DND-41 (cell line): ENCODE measurements around the gene CDYL.

ENCODE experiments used
- ATAC-seq: fragments of 200-7000 bp; cut with Tn5 transposase; 3 replicates; pipeline ENCODE4 v1.9.1; 2021; ENCODE audit warnings: low read depth; ENCODE audit not compliant: insufficient read depth
- DNase-seq: peaks from one replicate; pipeline ENCODE4 v3.0.0-alpha.2; 2020
- H2AFZ ChIP-seq: 2 replicates; pipeline ENCODE4 v1.6.0; 2012; ENCODE audit warnings: low read depth, low read length
- H3K27ac ChIP-seq: 2 replicates; pipeline ENCODE4 v1.5.1; 2012; ENCODE audit warnings: low read length, inconsistent platforms
- H3K27me3 ChIP-seq: fragments of 200-600 bp; sonication (generic); 2 replicates; pipeline ENCODE4 v1.6.0; 2012; ENCODE audit warnings: low read length, mild to moderate bottlenecking, inconsistent platforms; ENCODE audit not compliant: insufficient read depth, poor library complexity
- H3K36me3 ChIP-seq: 2 replicates; pipeline ENCODE4 v1.5.1; 2012; ENCODE audit warnings: low read length, inconsistent platforms; ENCODE audit not compliant: insufficient read depth
- H3K4me1 ChIP-seq: 2 replicates; pipeline ENCODE4 v1.5.1; 2012; ENCODE audit warnings: mild to moderate bottlenecking, low read length; ENCODE audit not compliant: insufficient read depth
- H3K4me2 ChIP-seq: 2 replicates; pipeline ENCODE4 v1.6.0; 2012; ENCODE audit warnings: mild to moderate bottlenecking, moderate library complexity, low read length, inconsistent platforms; ENCODE audit not compliant: insufficient read depth
- H3K4me3 ChIP-seq, 2 experiments: fragments of 200-600 bp in 1 of 2; shearing (Covaris generic) in 1 of 2; 2 replicates each; pipeline ENCODE4 v1.5.1; 2012 to 2016; ENCODE audit warnings: inconsistent platforms in 2 of 2, low read length in 2 of 2, mild to moderate bottlenecking in 2 of 2, low read depth in 1 of 2, moderate library complexity in 1 of 2
- H3K79me2 ChIP-seq: 2 replicates; pipeline ENCODE4 v1.6.0; 2012; ENCODE audit warnings: low read length, inconsistent platforms; ENCODE audit not compliant: insufficient read depth
- H3K9ac ChIP-seq: 2 replicates; pipeline ENCODE4 v1.6.0; 2012; ENCODE audit warnings: low read depth, mild to moderate bottlenecking, inconsistent platforms, low read length, moderate library complexity
- H3K9me3 ChIP-seq: 2 replicates; pipeline ENCODE4 v1.5.1; 2012; ENCODE audit warnings: low read length, moderate library complexity, mild to moderate bottlenecking, inconsistent platforms; ENCODE audit not compliant: insufficient read depth, severe bottlenecking
- H4K20me1 ChIP-seq: 2 replicates; pipeline ENCODE4 v1.6.0; 2012; ENCODE audit warnings: low read length; ENCODE audit not compliant: insufficient read depth
- EZH2 ChIP-seq: IDR thresholded peaks from 3 replicates; pipeline ENCODE4 v1.6.1; 2012; ENCODE audit warnings: borderline replicate concordance, low read depth, mild to moderate bottlenecking, moderate library complexity, low read length, inconsistent platforms; ENCODE audit not compliant: severe bottlenecking
- TF ChIP-seq, protein P1 (sequence below): IDR thresholded peaks from 2 replicates; pipeline ENCODE4 v1.5.1; 2012; ENCODE audit warnings: borderline replicate concordance, low read length, moderate library complexity, mild to moderate bottlenecking; ENCODE audit not compliant: poor library complexity, severe bottlenecking; ENCODE audit errors: extremely low read depth

The CDYL gene

DNA sequence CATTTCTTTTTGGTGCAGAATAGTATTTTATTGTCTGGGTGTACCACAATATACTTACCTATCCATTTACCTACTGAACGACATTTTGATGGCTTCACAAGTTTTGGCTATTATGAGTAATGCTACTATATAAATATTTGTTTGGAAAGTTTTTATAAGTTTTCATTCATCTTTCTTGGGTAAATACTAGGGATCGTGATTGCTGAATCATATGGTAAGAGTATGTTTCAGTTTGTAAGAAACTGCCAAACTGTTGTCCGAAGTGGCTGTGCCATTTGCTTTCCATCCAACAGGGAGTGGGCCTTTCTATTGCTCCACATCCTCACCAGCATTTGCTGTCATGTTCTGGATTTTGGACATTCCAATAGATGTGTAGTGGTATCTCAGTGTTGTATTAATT is 104.2 kb downstream of the CDYL start:
- Histone ChIP-seq H3K27ac (no peak overlapping the region), H4K20me1 (no peaks in the 10 kb centered on the region; the same call in 1 of the 2 replicates), H3K9ac (no peak overlapping the region), H3K79me2 (peaks cover 8% of the 10 kb centered on the region; the same call in 1 of the 2 replicates), H3K9me3 (no peaks in the 10 kb centered on the region), H2AFZ (no peak overlapping the region), H3K4me3 (no peak overlapping the region), H3K27me3 (no peaks in the 10 kb centered on the region), H3K4me2 (no peak overlapping the region), H3K36me3 (no peaks in the 10 kb centered on the region), H3K4me1 (no peaks in the 10 kb centered on the region)
- ATAC-seq = no peak
- no peak for DNase-seq
- TF ChIP-seq, protein P1, sequence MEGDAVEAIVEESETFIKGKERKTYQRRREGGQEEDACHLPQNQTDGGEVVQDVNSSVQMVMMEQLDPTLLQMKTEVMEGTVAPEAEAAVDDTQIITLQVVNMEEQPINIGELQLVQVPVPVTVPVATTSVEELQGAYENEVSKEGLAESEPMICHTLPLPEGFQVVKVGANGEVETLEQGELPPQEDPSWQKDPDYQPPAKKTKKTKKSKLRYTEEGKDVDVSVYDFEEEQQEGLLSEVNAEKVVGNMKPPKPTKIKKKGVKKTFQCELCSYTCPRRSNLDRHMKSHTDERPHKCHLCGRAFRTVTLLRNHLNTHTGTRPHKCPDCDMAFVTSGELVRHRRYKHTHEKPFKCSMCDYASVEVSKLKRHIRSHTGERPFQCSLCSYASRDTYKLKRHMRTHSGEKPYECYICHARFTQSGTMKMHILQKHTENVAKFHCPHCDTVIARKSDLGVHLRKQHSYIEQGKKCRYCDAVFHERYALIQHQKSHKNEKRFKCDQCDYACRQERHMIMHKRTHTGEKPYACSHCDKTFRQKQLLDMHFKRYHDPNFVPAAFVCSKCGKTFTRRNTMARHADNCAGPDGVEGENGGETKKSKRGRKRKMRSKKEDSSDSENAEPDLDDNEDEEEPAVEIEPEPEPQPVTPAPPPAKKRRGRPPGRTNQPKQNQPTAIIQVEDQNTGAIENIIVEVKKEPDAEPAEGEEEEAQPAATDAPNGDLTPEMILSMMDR = no peak
- no peak for TF ChIP-seq EZH2

DNA sequence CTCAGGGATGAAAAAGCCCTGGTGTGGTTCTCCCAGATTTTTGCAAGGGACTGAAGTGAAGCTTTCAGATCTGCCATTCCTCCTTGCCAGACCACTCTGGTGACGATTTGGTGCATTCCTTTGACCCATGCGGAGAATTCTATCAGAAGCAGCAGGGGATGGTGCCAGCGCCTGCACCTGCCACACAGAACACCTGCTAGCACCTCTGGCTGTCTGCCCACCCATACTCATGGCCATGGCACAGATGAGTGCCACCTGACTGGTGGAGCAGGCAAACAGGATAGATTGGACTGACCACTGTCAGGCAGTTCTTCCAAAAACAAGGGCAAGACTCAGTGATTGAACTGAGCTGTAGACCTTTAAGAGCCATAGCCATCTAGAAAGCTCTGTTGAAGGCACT is 107.1 kb downstream of the CDYL start:
- no peak for ATAC-seq

DNA sequence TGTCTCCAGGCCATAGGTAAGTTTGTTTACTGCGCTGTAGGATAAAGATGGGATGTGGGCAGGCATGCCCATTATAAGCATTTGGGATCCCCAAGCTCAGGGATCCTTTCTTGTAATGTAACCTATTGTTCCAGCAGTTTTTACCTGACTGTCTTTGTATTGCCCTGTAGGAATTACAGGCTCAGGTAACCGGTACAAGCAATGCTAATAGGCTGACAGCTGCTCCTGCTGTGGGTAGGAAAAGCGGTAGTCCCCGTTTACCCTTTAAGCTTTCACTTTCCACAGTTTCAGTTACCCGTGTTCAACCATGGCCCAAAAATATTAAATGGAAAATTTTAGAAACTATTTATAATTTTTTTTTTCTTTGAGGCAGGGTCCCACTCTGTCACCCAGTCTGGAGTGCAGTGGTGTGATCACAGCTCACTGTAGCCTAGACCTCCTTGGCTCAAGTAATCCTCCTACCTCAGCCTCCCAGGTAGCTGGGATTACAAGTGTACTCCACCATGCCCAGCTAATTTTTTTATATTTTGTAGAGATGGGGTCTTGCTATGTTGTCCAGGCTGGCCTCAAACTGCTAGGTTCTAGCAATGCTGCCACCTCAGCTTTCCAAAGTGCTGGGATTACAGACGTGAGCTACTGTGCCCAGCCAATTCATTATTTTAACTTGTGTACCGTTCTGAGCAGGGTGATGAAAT is 108.6 kb downstream of the CDYL start:
- Histone ChIP-seq H2AFZ (no peak overlapping the region), H3K79me2 (no peaks in the 10 kb centered on the region; the same call in 1 of the 2 replicates), H3K27me3 (no peaks in the 10 kb centered on the region), H3K9ac (no peak overlapping the region), H3K4me1 (no peaks in the 10 kb centered on the region), H3K36me3 (no peaks in the 10 kb centered on the region), H3K27ac (no peak overlapping the region), H3K4me2 (no peak overlapping the region), H3K9me3 (no peaks in the 10 kb centered on the region), H3K4me3 (no peak overlapping the region), H4K20me1 (peaks cover 2% of the 10 kb centered on the region)
- TF ChIP-seq, protein P1 = no peak
- TF ChIP-seq EZH2 = no peak
- DNase-seq (no peak), ATAC-seq (no peak)

More for the DNA sequence above, 107.1 kb downstream of the CDYL start:
- no peaks in the 10 kb centered on the region for H3K36me3 ChIP-seq
- TF ChIP-seq, protein P1 = no peak
- TF ChIP-seq EZH2 = no peak
- H3K27me3 ChIP-seq = no peaks in the 10 kb centered on the region
- DNase-seq = no peak
- no peak overlapping the region for H3K9ac ChIP-seq
- H4K20me1 ChIP-seq = no peaks in the 10 kb centered on the region; the same call in 1 of the 2 replicates
- no peaks in the 10 kb centered on the region for H3K4me1 ChIP-seq
- no peak overlapping the region for H3K4me2 ChIP-seq
- no peak overlapping the region for H3K27ac ChIP-seq
- H2AFZ ChIP-seq = no peak overlapping the region
- no peaks in the 10 kb centered on the region for H3K9me3 ChIP-seq
- no peak overlapping the region for H3K4me3 ChIP-seq
- no peaks in the 10 kb centered on the region; the same call in 1 of the 2 replicates for H3K79me2 ChIP-seq
